T-helper 9 cell (primary cell): ENCODE measurements around the gene LRRC3B.

Experiments
- DNase-seq: peaks from one replicate; pipeline ENCODE4 v3.0.0-alpha.2; 2020

LRRC3B gene

DNA sequence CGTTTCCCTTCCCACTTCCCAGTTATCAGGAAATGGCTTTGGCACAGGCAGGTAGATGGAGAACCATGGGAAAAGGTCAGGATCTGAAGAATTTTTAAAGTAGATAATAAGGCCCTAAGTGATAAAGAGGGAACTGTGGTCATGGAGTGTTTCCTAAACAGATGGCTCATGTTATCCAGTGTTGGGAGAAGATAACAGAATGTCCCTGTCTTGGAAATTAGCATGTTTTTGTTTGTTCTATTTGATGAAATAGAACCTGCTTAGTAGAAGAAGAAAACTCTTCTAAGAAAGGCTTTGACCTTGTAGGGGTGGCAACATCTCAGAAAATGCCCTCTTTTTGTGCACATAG lies 8.8 kb downstream of the LRRC3B start:
- DNase-seq: no peak

DNA sequence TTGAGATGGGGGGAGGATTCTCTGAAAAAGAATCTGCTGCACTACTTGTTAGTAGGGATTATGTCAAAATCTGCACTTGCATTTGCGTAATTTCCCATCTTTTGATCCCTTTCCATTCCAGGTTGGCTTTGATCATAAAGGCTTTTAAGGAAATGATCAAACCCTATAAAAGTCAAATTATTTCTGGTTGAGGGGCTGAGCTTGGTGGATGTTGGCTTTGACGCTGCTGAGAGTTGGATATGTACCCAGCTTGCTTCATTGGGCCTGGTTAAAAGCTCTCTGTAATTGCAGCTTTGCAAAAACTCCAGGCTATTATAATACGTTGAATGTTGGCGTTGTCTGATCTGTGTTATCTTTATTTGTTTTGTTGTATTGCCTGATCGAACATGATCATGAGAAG lies 12.0 kb downstream of the LRRC3B start:
- DNase-seq: no peak

DNA sequence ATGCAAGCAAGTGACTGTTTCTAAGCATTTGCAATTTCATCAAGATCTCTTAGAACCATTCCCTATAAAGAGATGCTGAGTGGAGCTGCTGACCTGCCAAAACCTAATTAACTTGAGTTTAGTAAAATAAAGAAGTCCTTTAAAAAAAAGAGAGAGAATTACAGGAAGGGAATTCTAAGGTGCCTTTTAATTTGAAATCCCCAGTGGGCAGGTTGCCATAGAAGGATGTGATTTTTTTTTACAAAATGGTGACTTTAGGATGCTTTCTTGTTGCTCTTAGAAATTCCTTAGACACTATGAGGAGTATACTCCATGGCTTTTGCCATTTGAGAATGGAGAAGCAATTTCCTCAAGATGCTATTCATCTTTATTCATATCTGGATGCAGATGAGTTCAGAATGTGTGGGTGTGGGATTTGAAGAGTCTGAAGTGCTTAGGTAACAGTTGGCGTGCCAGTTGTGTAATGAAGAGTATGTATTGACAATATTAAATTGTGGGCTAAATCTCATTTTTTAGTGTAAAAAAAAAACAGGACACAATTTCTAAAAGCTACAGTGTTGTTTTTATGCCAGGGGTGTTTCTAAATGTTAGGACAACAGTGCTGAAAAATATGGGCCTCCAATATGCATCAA lies 13.6 kb downstream of the LRRC3B start:
- DNase-seq: no peak

DNA sequence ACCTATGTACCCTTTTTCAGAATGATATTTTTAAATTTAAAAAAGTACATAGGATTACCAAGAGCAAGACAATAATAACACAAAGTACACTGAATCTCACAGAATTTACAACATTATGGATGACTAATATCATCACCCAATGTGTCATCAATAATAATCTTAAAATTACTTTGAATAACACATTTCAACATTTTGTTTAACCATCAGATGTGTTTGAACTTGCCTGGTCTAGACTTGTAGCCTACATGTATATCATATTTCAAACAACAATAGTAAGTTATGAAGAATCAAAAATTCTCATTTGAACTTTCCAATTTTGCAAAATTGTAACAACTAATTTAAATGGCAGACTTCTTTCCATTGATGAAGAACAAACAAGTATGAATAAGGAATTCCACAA lies 15.1 kb downstream of the LRRC3B start:
- no peak for DNase-seq

DNA sequence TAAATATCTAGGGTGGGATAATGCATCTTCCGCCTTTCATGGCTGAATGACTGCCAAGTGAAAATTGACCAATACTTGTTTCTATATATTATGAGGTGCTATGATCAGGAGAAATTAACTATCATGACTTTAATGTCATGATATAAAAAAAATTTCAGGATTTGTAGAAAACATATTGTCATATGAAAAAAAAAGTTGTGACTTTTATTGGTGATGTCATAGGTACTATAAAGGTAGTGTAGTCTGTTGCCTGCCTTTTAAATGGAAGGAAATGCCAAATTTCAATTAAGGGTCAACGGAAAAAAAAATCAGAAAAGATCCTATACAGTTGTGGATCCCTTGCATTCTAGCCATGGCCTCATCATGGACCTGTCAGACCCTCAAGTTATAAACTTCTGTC lies 15.5 kb downstream of the LRRC3B start:
- DNase-seq: no peak

DNA sequence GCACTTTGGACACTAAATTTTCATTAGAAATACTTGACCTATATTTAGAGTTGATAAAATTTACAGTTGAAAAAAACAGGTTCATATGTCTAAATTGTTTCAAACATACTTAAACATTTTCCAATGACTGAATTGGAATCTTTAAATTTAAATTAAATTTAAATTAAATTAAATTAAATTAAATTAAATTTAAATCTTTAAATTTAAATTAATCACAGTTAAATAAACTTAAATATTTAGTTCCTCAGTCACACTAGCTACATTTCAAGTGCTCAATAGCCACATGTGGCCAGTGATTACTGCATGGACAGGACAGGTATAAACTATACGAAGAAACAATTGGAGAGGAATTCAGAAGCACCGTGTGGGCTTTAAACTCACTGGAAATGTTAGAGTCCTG lies 16.8 kb downstream of the LRRC3B start:
- no peak for DNase-seq

DNA sequence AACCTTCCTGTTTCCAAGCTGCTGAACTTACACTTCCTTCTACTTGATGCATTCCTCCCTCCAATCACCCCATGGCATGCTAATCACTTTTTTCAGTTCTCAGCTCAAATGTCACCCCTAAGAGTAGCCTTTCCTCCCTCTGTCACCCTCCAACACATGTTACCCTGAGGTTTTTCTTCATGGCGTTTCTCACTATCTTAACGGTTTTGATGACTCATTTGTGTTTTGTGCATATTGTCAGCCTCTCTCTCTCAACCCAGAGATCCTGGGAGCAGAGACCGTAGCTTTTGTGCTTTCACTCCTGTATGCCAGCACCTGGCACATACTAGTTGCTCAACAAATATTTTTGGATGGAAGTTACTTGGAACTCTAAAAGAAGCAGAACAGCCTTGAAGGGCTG lies 24.5 kb downstream of the LRRC3B start:
- DNase-seq: no peak

DNA sequence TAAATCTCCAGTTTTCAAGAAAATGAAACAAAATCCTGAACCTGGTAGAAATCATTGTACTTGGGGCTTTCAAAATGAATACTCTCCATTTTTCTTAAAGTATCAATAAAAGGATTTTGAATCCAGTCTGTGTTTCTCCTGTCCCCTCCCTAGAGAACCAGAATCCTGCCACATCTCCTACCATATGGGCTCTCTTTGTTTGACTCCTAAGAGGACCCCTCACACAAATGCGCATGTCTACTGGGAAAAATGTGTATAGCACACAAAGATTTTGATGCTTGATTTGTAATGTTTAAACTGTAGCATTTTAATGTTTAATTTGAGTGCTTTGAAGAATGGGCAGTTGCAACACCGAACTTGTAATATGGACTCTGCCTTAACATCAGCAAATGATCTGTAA lies 25.9 kb downstream of the LRRC3B start:
- no peak for DNase-seq

DNA sequence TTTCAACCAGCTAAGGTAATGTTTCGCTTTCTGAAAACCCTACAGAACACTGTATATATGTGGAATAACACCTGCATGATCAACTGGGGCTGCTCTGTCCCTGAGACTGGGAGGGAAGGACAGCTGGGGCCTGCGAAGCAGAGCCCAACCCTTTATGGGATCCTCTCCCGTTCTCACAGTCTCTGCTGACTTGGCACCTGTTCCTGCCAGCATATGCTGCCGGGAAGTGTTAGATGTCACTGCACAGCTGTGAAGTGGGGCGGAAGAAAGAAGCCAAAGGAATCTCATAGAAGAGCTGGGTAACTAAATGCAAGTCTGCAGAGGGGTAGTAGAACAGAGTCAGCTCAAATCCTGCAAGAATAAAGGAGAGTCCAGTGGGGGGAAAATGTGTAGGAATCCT lies 29.6 kb downstream of the LRRC3B start:
- DNase-seq: no peak

DNA sequence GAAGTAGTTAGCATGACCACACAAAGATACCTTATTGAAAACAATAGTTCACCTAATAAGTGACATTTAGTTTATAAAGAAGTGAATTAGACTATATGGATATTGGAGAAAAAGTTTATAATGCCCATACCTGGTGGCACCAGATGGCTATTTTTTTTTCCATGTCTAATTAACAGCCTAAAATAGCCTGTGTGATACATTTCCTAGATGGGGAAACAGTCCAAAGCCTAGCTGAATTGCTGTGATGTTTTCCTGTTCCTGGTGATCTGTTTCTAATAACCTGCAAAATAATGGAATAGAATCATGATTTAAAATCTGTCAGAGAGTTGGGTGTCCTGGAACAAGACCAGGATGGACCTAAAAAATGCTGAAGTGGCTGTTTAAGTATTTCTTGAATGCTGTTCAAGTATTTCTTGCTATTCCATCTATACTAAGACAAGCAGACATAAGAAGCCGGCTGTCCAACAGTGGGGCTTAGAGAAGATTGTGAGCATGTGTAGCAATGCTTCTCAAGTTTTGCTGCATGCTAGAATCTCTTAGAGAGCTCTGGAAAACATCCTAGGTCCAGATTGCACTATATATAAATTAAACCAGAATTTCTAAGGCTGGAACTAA lies 31.3 kb downstream of the LRRC3B start:
- DNase-seq: no peak

DNA sequence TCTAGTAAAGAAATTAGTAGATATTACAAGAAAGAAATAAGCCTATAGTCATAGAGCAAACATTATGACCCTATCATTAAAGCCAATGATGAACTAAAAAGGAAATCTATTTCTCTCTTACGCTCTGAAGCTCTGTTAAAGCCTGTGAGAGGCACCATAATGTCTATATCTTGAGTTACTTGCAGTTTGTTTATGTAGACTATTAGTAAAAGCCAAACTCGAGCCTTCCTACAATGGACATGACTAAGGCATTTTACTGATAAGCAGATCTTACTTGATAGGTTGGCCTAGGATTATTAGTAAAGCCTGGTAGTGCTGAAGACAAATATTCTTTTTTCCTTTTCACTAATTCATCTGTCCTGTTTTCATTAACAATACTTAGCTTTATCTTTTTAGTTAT lies 32.7 kb downstream of the LRRC3B start:
- DNase-seq: no peak

DNA sequence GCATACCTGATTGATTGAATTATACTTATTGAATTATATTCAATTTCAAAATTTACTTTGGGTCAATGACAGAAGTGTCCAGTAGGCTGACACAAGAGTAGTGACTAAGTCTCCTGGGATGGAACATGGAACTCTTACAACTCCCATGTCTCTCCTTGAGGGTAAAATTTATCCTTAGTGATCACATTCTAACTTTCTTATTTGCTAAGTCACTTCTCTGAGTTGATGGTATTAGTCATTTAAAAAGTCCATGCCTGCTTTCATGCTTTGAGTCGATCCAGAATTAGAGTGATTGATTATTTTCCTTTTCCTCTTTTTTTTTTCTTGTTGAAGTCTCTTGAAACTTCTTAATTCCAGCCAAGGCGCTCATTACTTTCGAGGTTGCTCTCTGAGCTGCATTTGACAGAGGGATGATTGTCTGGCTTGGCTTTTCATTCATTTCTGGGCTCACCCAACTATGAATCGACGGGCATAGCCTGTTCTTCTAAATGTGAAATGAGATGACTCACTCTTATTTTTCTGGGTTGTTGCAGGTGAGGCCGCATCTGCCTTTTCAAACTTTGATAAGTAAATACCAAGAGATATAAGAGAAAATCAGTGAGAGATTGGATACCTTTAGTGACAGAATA lies 34.9 kb downstream of the LRRC3B start:
- no peak for DNase-seq

DNA sequence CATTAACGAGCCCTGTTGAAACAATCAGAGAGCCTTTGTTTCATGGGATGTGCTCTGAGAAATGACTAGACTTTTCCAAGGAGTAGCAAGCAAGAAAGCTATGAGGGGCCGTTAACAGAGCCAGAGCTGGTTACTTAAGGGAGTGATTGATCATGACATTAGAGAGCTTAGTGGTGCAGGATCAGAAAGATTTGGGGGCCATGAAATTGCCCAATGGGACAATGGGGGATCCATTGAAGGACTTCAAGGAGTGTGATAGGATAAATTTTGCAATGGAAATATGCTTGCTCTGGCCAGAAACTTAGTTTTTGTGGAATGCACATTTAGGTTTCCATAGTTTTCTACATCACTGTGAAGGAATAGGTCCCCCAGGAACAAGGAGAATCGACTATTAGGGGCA lies 45.6 kb downstream of the LRRC3B start:
- DNase-seq: no peak

DNA sequence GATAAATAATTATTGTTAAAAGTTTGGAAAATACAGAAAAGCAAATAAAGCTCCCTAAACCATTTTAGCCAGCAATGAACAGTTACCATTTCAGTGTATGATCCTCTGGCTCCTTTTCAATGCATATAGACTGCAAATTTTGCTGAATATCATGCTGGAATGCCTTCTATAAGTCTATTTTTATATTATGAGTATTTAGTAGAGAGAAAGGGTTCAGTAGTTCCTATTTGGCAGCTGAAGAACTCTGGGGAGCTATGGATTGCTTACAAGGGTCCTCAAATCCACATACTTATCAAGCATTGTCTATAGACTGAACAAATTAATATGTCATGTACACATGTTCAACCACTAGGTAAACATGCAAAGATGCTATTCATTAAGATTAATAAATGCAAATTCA lies 46.1 kb downstream of the LRRC3B start:
- no peak for DNase-seq

DNA sequence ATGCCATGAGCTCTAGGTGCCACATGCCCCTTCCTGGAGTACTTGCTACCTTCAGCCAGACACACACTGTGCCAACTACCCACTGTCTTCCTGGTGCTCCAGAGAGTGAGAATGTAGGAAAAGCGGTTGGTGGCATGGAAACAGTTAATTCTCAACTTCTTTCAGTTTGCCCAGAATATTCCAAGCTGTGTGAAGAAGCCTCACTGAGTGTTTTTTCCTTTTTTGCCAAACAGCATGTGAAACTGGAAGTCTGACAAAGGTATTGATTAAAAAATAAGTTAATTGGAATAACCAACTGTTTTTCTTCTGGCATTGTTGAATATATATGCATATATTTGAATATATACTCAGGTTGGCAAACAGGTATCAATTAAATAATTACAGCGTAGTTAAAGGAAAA lies 52.8 kb downstream of the LRRC3B start:
- DNase-seq: no peak

DNA sequence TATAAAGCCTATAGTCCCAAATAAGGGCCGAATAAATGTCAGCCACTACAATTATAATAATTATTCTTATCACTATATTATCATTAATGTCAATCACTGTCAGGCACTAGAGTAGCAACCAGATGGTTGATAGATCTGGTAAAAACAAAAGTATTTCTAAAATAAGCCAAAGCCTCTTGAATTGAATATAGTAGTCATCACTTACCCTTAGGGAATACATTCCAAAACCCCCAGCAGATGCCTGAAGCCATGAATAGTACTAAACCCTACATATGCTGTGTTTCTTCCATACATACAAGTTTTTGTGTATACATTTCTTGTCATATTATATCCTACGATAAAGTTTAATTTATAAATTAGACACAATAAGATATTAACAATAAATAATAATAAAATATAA lies 59.1 kb downstream of the LRRC3B start:
- DNase-seq: no peak

DNA sequence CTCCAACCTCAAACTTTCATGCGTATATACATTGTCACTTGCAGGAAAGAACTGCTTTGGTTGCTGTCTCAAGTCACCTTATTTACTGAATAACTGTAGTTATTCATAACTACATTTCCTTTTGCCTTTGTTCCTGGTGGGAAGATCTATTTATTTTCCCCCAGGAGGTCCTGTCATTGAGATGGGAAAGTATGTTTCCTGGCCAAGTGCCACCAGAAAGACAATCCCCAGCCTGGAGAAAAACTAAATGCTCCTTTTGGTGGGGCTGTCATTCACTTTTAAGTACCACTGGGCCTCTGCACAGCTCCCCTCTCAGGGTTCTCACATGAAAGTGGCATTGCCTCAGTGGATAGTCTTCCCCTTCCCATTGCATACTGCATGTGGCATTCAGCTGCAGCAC lies 59.8 kb downstream of the LRRC3B start:
- no peak for DNase-seq

DNA sequence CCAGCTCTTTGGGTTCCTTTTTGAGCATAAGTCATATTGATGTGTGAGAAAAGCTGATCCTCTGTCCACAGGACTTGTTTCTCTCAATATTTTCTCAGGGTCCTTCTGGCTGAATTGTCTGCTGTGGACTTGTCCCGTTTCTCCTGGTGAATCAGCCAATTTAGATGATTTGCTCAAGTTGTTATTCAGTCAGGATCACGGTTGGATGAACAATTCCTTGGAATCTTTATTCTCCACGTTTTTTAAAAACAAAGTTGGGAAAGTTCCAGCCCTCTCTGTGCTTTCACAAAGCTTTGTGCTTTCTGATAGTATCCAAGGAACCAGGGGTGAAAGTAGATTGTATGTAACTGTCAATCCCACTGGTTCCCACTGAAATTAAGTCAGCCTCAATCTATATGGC lies 61.3 kb downstream of the LRRC3B start:
- no peak for DNase-seq

DNA sequence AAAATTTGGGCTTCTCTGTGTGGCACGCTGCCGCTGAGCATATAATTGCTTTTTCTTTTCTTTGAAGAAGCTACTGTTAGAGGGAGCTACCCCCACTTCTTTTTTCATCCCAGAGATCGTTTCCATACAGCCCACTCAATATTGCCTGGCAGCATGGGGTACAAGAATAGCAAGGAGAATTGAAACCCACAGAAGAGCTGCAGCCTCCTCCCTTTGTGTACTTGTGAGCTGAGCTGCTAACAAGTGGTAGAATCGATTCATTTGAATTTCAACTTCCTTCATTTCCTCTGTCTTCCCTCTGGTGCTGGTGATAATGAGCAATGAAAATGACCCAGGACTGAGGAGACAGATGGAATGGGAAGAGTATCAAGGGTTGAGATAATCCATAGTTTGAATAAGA lies 64.9 kb downstream of the LRRC3B start:
- DNase-seq: no peak

DNA sequence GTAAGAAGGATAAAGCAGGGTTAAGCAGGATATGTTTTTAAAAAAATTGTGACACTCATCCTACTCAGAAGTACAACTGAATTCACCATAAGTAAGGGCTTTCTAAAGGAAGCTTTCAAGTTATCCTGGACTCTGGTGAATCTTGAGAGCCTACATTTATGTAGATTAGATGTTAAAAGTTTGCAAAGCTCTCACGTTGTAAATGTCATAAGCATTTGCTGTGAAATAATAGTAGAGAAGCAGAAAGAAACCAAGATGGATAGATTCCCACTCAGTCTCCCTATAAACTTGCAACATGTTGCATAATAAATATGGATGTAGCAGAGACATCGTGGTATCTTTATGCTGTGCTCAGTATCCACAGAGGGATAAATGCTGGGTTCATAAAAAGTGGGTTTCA lies 77.0 kb downstream of the LRRC3B start:
- DNase-seq: no peak

DNA sequence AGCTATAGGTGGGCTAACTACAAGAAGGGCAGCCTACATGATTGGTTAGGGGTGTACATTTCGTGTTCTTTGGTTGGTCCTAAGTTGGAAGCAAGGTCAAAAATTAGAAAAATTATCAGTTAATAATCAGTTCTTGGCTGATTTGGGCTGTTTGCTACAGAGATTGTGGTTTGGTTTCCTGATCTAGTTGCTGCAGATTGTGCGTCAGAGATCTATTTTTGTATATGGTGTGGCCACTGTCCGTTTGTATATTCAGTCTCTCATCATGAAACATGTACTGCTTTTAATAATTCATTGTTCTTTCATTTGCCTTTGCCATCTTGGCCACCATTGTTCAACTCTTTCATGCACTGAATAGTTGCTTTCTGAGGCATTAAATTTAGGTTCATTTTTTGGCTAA lies 80.9 kb downstream of the LRRC3B start:
- no peak for DNase-seq

DNA sequence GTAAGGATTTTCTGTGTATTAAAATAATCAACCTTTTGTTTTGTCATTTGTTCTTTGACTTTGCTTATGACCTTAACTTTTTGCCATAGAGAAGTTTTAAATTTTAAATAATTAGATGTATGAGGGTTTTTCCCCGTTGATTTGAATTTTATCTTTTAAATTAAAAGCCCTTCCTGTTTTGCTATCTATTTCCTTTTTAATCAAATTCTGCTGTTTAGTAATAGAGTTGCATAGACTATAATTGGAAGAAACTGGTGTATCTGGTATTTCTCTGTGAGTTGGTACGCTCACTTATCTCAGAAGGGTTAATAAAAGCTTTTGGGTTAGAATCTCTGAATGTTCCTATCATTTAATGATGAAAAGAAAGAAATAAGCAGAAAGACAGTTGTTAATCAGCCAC lies 82.2 kb downstream of the LRRC3B start:
- no peak for DNase-seq

DNA sequence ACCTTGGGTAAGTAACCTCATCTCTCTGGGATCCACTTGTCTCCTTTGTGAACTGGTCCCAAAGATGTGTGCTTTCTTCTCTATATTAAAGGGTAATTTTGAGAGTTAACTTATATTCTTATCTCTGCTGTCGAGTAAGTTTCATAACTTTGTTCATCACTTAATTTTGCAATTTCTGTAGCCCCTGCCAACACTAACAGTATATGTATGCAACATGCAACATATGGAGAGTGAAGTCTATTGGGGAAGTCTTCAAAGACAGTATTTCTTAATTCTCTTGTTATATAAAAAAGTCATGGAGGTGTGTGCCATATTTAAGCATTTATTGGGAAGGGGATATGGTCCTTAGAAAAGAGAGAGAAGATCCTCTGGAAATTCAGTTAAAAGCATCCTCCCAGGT lies 85.9 kb downstream of the LRRC3B start:
- no peak for DNase-seq

DNA sequence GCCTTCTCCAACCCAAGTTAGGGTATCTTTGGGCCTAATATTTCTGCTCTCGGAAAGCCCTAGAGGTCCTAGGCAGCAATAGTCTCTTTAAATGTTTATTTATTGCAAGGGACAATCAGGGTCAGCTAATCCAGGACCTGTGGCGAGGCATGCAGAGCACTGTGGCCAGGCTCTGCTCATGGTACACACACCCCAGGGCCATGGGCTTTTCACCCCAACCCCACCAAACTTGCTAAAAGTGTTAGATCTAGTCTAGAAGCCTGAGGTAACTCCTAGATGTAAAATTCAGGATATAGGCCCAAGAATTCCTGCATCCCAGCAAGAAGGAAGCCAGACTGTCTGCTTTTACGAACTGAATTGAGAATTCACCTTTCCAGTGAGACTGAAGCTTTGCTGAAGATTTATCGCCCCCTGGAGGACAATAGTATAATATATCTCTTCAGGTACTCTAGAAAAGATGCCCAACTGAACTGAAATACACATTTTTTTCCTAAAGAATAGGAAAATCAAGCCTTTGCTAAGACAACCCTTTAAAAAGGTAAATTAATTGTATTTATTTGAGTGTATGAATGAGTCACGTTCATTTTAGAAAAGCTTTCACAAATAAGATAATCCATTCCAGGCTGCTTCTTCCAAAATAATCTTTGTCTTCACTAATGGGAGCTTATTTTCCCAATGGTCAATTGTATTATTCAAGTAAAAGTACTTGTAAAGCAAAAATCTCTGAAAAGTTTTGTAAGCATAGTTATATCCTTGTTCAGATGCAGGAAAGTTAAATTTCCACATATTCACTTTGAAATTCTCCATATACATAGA lies 89.8 kb downstream of the LRRC3B start:
- DNase-seq: no peak
